SW480 (cell line): ENCODE results near the gene MCMBP.

Experiments
- DNase-seq: peaks from one replicate; pipeline ENCODE4 v3.0.0-alpha.2; 2016; ENCODE audit warnings: low spot score

MCMBP gene

DNA sequence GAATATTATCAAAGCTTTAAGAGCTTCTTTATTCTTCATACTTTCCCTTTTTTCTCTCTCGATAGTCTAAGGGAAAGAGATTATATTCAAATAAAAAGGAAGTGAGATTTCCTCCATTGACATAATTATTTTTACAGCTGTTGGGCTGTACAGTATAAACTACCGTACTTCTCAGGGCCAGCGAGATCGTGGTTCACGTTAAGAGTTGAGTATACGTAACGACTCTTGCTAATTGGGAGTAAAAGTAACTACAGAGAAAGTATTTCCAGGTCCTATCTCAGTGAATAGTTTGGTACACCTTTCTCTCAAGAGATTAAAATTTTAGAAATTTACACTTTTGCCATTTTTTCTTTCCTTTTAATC is 89.0 kb downstream of the MCMBP start:
- no peak for DNase-seq

DNA sequence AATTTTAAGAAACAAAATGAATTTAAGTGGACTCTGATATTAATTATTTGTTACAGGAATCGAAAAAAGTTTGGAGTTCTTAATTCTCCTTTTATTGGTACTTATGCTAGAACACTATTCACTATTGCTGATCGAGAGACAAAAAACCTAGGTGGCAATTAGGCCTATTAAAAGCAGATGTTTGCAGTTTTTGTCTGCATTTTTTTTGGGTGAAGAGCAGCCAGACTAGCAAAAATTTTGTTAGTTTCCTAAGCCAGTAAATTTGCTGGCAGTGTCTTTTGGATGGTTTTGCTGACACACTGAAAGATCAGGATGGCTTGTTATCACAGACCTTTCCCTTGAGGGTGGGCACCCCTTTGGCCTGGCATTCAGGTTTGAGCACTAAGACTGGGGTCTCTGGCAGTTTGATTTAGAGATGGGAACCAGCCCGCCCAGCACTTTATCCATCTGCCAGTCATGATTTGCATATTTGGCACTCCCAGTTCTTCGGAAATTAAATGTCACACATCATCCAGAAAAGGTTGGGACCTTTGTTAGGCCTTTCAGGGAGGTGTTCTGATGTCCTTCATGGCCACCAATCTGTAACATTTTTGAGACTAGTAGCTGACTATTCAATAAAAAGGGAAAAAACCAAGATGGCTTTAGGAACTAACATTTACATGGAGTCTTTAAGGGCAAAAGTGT is 89.5 kb downstream of the MCMBP start:
- no peak for DNase-seq

DNA sequence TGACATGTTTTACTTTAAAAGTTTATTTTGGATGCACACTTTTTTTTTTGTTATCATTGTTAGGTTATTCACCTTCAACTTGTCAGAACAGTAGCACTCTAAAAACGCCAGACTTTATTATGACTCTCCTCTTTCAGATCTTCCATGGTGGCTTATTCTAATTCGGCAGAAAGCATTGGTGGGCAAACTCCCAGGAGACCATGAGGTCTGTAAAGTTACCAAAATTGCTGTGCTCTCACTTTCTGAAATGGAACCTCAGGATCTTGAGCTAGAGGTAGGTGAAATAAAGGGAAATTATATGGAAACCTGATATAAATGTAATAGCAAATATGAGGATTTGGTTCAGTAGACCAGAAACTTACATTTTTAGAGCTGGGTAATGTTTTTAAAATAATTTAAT is 91.1 kb downstream of the MCMBP start:
- DNase-seq, result no peak

DNA sequence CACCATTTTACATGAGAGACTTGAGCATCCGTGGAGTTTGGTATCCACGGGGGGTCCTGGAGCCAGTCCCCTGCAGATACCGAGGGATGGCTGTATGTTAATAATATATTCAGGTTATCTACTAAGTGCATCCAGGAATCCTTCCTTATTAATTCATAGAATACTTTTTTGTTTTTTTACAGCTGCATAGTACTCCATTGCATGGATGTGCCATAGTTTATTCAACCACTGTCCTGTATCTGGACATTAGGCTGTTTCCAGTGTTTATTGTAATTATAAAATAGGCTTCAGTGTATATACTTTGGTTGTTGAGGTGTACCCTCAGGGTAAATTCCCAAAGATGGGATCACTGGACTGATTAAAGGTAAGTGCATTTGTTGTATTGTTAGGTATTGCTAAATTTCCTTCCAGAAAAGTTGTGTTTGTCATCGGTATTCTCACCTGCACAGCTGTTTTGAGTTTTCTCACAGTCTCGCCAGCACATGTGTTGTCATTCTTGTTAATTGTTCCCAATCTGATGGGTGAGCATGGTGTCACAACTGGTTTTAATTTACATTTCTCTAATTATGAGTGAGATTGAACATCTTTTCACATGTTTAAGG is 91.7 kb downstream of the MCMBP start:
- no peak for DNase-seq
